Measurements from ENCODE around the gene FBXL15. TPM values are rescaled to one million over a fixed set of nuclear protein-coding genes. Genes with fewer than 3 reads are reported as not detected.

Gene FBXL15
- total and polyA plus RNA-seq, 2 of the 13 experiments (the other 11 are each of a cell fraction or from before 2014, with no cell fraction given), result 4.3 to 8.3 TPM

DNA sequence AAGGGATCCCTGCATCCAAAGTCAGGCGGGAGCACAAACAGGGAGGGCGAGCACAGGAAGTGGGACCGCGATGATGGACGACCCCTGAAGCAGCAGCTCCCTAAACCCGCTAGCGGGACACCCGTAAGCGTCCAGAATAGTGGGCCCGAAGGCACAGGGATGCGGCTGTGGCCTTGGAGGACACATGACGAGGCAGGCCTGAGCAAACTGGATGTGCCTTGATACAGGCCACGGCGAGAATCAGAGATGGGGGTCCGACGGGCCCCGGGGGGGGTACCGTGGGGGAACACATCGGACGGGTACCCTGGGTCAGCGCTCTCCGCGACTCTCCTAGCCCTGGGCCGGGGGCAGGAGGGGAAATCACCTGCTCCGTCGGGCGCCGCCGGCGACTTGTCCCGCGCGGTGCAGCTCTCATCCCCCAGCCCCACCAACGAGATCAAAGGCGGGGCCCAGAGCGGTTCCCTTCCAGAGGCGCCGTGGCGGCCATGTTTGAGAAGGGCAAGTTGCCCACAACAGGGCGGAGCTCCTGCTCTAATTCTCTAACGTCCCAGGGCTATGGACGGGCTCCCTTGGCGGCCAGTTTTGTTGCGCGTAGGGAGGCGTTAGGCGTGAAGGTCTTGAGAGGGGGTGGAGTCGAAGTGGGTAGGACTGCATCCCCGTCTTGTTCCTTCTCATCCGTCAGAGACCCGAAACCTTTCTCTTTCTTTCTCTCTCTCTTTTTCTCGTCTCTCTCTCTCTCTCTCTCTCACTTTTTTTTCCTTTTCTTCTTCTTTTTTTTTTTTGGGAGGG is 11.7 kb downstream of the FBXL15 start, which contains the start of gene CUEDC2 (continued):
- TF ChIP-seq ZNF136 (CRISPR knock-in tag; IDR thresholded peaks at IDR 0.05; ENCODE audit: low read depth), result 0 out of 2 replicates have a peak, but pooled peaks have one; percentile 63
- TF ChIP-seq ADNP (CRISPR knock-in tag; IDR thresholded peaks at IDR 0.05), result no peak
- TF ChIP-seq, protein P1, sequence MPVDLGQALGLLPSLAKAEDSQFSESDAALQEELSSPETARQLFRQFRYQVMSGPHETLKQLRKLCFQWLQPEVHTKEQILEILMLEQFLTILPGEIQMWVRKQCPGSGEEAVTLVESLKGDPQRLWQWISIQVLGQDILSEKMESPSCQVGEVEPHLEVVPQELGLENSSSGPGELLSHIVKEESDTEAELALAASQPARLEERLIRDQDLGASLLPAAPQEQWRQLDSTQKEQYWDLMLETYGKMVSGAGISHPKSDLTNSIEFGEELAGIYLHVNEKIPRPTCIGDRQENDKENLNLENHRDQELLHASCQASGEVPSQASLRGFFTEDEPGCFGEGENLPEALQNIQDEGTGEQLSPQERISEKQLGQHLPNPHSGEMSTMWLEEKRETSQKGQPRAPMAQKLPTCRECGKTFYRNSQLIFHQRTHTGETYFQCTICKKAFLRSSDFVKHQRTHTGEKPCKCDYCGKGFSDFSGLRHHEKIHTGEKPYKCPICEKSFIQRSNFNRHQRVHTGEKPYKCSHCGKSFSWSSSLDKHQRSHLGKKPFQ (CRISPR knock-in tag; IDR thresholded peaks at IDR 0.05; ENCODE audit: insufficient replicate concordance), result no peak
- no peak for TF ChIP-seq ZNF552 (CRISPR knock-in tag; IDR thresholded peaks at IDR 0.05; ENCODE audit: borderline replicate concordance)
- TF ChIP-seq KAT7 (CRISPR knock-in tag; IDR thresholded peaks at IDR 0.05; ENCODE audit: borderline replicate concordance), result no peak
- no peak for TF ChIP-seq KLF6 (CRISPR knock-in tag; IDR thresholded peaks at IDR 0.05)
- TF ChIP-seq, protein P2, sequence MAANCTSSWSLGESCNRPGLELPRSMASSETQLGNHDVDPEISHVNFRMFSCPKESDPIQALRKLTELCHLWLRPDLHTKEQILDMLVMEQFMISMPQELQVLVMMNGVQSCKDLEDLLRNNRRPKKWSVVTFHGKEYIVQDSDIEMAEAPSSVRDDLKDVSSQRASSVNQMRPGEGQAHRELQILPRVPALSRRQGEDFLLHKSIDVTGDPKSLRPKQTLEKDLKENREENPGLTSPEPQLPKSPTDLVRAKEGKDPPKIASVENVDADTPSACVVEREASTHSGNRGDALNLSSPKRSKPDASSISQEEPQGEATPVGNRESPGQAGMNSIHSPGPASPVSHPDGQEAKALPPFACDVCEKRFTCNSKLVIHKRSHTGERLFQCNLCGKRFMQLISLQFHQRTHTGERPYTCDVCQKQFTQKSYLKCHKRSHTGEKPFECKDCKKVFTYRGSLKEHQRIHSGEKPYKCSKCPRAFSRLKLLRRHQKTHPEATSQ (CRISPR knock-in tag; IDR thresholded peaks at IDR 0.05; ENCODE audit: borderline replicate concordance), result no peak
- peak; percentile 72; the same call in 1 of the 3 replicates for TF ChIP-seq MXI1 (IDR thresholded peaks at IDR 0.05; ENCODE audit: borderline replicate concordance, low read depth, low read length)
- no peak for TF ChIP-seq MEIS2 (CRISPR knock-in tag; IDR thresholded peaks at IDR 0.05)
- peak; percentile 51; the same call in 1 of the 2 replicates for TF ChIP-seq HIC2 (CRISPR knock-in tag; IDR thresholded peaks at IDR 0.05; ENCODE audit: low read depth)
- TF ChIP-seq RNF2 (conservative IDR thresholded peaks at IDR 0.05; ENCODE audit: low read depth), result no peak
- TF ChIP-seq ZNF580 (CRISPR knock-in tag; IDR thresholded peaks at IDR 0.05; ENCODE audit: borderline replicate concordance, low read depth), result peak; percentile 67; the same call in 1 of the 2 replicates
- TF ChIP-seq HOXA5 (CRISPR knock-in tag; IDR thresholded peaks at IDR 0.05), result no peak
- TF ChIP-seq ZBTB42 (CRISPR knock-in tag; IDR thresholded peaks at IDR 0.05), result no peak
- TF ChIP-seq, protein P3, sequence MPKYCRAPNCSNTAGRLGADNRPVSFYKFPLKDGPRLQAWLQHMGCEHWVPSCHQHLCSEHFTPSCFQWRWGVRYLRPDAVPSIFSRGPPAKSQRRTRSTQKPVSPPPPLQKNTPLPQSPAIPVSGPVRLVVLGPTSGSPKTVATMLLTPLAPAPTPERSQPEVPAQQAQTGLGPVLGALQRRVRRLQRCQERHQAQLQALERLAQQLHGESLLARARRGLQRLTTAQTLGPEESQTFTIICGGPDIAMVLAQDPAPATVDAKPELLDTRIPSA (CRISPR knock-in tag; IDR thresholded peaks at IDR 0.05; ENCODE audit: borderline replicate concordance), result no peak
- TF ChIP-seq ZNF800 (CRISPR knock-in tag; IDR thresholded peaks at IDR 0.05), result no peak
- peak; percentile 46; the same call in 1 of the 2 replicates for TF ChIP-seq ZNF335 (CRISPR knock-in tag; IDR thresholded peaks at IDR 0.05)
- TF ChIP-seq, protein P4, sequence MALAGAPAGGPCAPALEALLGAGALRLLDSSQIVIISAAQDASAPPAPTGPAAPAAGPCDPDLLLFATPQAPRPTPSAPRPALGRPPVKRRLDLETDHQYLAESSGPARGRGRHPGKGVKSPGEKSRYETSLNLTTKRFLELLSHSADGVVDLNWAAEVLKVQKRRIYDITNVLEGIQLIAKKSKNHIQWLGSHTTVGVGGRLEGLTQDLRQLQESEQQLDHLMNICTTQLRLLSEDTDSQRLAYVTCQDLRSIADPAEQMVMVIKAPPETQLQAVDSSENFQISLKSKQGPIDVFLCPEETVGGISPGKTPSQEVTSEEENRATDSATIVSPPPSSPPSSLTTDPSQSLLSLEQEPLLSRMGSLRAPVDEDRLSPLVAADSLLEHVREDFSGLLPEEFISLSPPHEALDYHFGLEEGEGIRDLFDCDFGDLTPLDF (CRISPR knock-in tag; IDR thresholded peaks at IDR 0.05), result no peak
- TF ChIP-seq XRCC5 (optimal IDR thresholded peaks at IDR 0.05; ENCODE audit: low read length), result peak; percentile 92
- TF ChIP-seq ZNF777 (CRISPR knock-in tag; IDR thresholded peaks at IDR 0.05), result peak; percentile 78; the same call in 1 of the 2 replicates

Data from HepG2 (cell line).